PC-9 (cell line): ENCODE results near the gene GRHL1.

Experiments
- EZH2 ChIP-seq: fragments of 200-600 bp; sonication (generic); IDR thresholded peaks from 2 replicates; pipeline ENCODE4 v1.8.0; 2017; ENCODE audit warnings: antibody characterized with exemption, low read depth
- TF ChIP-seq, protein P1 (sequence below): fragments of 200-600 bp; sonication (generic); conservative IDR thresholded peaks from 2 replicates; pipeline ENCODE4 v1.6.1; 2017; ENCODE audit warnings: mixed run types, antibody characterized with exemption, mild to moderate bottlenecking, moderate library complexity

DNA sequence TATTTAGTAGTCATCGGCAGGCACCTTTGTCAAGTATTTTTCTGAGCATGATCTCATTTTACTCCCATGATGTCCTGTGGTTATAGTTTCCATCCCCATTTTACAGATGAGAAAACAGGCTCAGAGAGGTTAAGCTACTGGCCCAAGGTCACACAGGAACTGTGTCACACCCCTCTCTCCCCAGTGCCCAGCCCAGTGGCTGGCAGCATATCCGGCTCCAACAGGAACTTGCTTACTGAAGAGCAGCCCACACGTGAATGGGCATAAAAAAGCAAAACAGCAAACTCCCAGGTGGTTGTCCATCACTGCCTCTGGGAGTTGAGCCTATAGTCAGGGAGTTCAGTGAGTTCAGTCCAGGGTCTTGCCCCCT, 83.5 kb downstream of the GRHL1 start:
- TF ChIP-seq, protein P1, sequence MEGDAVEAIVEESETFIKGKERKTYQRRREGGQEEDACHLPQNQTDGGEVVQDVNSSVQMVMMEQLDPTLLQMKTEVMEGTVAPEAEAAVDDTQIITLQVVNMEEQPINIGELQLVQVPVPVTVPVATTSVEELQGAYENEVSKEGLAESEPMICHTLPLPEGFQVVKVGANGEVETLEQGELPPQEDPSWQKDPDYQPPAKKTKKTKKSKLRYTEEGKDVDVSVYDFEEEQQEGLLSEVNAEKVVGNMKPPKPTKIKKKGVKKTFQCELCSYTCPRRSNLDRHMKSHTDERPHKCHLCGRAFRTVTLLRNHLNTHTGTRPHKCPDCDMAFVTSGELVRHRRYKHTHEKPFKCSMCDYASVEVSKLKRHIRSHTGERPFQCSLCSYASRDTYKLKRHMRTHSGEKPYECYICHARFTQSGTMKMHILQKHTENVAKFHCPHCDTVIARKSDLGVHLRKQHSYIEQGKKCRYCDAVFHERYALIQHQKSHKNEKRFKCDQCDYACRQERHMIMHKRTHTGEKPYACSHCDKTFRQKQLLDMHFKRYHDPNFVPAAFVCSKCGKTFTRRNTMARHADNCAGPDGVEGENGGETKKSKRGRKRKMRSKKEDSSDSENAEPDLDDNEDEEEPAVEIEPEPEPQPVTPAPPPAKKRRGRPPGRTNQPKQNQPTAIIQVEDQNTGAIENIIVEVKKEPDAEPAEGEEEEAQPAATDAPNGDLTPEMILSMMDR: no peak
- no peak for TF ChIP-seq EZH2
